GM21619 (cell line): Measurements from ENCODE around the gene PDE11A.

Experiments used
- ATAC-seq: cut with Tn5 transposase; IDR thresholded peaks from one replicate; pipeline ENCODE4 v1.9.1; 2021; ENCODE audit not compliant: unreplicated experiment

Gene PDE11A

GRCh38 chr2:177639262-177639914 is 433.2 kb downstream of the PDE11A start:
- no peak for ATAC-seq

DNA sequence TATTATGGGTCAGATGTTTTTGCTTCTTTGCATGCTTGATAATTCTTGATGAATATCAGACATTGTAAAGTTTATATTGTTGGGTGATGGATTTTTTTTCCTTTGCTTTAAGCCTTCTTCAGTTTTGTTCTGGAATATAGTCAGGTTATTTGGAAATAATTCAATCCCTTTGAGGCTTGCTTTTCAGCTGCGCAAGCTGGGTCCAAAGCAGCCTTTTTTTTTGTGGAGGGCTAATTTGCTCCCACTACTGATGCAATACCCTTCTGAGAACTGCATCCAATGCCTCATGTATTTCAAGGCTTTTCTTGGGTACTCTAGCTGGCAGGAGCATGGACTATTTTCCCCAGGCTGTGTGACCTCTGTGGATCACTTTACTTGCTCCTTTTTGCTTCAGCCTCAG is 434.1 kb downstream of the PDE11A start:
- no peak for ATAC-seq

GRCh38 chr2:177636672-177637071 is 435.9 kb downstream of the PDE11A start:
- ATAC-seq = no peak

DNA sequence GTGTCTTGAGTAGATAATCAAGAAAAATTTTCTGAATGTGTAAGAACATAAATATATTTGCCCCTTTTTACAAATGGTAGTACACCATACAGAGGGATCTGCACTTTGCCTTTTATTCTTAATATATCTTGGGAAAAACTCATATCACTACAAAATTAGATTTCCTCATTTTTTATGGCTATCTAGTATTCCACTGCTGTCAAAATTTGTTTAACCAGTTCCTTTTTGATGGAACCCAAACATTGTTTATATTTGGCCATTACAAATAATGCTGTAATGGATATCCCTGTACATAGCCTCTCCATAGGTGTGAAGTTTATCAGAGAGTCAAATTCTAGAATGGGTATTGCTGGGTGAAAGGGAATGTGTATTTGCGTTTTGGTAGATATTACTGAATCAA is 436.9 kb downstream of the PDE11A start:
- ATAC-seq = no peak

GRCh38 chr2:177633910-177634294 is 438.7 kb downstream of the PDE11A start:
- ATAC-seq = no peak

DNA sequence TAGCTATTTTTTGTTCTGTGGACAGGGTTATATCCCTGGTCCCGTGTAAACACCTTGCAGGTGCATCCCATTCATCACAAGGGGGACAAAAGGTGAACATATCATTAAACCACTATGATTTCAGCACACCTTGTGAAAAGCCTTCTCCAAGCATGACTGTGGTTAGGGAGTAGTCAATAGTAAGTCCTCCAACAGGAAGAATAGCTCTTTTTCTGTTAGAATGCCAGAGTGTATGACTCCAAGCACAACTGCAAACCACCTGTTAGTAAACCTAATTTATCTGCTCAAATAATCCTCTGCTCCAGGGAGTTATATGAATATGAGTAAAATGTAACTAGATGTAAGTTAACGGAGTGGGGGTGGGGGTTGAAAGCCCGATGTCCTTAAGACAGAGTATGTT is 439.5 kb downstream of the PDE11A start:
- no peak for ATAC-seq

DNA sequence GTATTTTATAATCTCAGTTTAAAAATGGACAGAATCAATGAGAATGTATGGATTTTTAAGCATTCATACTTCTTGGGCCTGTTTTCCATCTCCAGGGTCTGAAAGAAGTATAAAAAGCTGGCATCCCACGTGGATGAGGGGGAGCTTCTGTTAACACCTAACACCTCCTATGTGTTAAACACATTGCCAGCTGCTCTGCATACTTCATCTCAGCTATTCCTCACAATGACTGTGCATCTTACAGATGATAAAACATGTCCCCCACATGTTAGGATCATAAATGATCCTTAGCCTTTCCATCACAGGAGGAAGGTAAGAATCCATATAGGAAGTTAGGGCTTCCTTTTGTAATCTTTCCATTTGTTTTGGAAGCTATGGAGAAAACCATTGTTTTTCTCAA is 440.9 kb downstream of the PDE11A start:
- ATAC-seq = no peak

DNA sequence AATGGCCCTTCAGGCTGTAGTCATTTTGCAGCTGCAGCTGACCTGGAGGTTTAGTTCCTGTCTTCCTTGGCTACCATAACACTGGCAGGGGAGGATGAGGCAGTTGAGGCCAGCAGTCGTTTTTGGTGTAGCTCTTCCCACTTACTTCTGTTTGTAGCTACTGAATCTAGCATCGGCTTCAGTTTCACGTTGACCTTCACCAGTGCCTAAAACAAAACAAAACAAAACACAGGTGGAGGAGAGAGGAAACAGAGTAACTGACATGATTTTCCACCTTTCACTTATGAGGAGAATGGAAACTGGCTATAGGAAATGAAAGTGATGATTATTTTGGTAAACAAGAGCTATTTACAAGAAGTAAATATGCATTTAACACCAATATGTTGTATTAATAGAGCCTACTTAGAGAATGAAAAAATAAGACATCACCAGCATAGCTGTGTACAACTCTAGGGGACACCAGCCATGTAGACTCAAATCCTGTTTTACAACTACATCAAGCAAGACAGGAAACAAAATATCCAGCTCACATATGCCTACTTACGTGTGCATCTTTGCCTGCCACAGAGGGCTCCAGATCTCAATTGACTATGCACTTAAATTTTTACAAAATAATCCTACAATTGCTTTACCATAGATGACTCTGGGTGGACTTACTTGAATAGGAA is 443.1 kb downstream of the PDE11A start:
- no peak for ATAC-seq

DNA sequence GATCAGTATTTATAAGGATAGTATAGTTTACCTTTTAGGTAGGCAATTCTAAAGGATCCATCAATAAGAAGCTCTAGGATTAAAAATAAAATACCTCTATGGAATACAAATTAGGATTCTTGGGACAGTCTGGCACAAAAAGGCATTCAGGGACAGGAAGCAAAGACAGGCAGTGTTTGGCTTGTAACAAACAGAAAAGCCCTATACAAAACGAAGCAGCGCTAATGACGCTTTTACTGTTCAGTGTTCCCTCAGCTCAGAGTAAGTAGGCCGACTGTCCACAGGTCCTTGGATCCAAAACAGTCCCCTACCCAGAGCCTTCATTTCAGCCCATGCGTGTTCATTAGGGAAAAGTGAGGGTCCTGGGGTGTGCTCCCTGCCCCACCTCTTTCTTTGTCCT is 443.7 kb downstream of the PDE11A start:
- ATAC-seq = no peak

DNA sequence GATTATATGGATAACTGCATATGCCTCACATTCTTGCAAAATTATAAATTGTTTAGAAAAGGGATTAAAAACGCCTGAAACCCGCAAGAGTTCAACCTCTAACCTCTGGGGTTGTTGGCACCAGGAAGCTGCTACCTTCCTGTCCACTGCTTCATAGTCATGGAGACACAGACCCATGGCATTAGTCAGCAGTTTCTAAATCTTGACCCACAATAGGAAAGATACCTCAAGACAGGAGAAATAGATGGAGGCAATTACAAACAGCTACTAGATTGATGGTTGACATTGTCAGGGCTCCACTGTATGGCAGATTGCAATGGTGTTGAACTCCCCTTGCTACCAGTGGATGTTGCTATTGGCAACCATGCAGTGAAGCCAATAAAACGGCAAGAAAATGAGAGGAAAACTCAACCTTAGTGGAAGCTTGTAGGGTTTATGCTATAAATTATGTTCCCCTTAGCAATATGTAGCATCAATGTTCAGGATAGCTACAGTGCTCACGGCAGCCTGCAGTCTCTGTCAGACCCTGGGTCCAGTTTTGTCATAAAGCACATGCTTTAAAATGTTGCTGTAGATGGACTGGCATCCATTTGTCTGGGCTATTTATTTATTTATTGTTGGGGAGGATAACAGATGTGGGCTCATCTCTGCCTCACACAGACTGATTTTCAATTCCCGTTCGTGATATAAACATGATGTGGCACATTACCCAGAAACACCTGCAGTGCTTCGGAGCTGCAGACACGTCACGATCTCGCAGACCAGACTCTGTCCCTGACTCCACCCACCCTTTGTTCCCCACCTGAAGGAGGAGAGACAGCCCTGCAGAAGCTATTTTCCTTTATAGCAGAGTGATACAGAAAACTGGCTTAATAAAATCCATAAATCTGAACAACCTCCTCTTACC is 446.6 kb downstream of the PDE11A start:
- ATAC-seq = no peak

DNA sequence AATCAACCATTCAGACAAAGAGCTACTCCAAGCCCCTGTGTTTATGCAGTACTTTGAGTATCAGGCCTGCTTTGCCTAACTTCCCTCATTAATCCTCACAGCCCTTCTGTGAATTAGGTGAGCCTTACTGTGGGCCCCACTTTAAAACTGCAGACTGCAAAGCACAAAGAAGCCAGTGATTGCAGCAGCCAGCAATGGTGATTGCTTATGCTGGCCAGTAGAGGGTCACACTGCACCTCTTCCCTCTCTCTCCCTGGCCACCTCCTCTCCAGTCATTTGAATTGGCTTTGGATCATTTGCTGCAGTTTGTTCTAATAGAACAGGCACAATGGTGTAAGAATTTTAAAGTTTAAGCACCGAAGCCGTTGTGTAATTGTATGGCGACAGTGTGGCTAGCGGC is 450.1 kb downstream of the PDE11A start:
- ATAC-seq = no peak

- ATAC-seq = no peak
These were observed 452.6 kb downstream of the PDE11A start for GRCh38 chr2:177619986-177620385.

DNA sequence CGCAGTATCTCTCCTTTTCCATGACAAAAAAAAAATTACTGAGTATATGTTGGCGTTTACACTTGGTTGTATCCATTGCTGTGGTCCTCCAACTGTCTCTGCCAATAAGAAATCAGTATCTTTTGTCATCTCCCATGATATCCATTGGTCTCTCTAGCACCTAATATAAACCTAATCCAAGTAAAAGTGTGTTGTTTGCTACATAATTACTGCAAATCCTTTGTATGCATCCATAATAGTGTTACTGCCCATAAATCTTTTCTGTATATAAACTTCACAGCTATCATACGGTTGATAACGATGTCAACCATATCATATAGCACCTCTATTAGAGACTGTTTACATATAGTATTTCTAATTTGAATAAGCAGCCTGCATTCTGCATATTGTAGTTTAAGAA is 453.1 kb downstream of the PDE11A start:
- no peak for ATAC-seq

- peak; percentile 97 for ATAC-seq
These were observed 454.0 kb downstream of the PDE11A start for GRCh38 chr2:177618255-177619253.

GRCh38 chr2:177617849-177618248 is 454.7 kb downstream of the PDE11A start:
- no peak for ATAC-seq

DNA sequence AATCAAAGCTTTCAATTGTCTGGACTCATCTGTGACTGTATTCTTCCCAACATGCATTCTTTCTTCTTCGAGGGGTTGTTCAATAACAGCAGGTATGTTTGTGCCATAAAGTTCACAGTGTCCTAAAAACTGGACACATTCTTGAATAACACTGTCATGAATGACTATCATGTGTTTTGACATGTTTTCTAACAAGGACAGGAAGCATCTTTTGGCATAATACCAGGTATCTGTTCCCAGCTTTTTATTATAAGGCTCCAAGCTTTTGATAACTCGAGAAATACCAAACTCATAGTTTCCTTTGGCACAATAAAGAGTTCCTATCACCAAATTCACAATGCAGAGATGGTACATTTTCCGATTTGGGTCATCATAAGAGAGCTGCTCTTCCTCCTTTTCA is 455.8 kb downstream of the PDE11A start:
- ATAC-seq = no peak

- ATAC-seq = no peak
These were observed 456.5 kb downstream of the PDE11A start for GRCh38 chr2:177616066-177616465.

- ATAC-seq = no peak
These were observed 459.9 kb downstream of the PDE11A start for GRCh38 chr2:177612659-177613058.

DNA sequence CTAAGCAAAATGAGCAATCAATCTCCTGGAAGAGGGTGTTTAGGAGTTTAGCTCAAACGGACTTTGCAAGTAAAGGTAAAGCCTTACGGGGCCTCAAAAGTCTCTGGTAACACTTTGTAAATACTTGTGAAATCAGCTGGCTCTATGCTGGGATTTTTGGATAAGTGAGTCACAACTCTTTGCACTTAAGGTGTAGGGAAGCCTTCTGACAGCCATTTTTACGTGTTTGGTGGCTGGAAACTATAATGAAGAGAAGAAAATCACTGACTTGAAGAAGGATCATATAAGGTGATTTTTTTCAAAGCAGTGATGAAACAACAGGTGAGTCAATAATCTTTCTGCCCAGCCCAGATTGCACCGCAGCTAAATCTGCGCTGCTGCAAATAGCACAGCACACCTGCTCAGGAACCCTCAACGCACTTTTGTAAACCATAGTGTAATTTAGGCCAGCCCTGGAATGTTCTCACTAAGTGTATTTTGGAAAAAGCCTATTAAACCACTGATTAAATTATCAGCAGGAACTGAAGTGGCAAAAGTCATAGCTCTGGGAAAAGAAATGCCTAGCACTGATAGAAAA is 461.2 kb downstream of the PDE11A start:
- no peak for ATAC-seq

DNA sequence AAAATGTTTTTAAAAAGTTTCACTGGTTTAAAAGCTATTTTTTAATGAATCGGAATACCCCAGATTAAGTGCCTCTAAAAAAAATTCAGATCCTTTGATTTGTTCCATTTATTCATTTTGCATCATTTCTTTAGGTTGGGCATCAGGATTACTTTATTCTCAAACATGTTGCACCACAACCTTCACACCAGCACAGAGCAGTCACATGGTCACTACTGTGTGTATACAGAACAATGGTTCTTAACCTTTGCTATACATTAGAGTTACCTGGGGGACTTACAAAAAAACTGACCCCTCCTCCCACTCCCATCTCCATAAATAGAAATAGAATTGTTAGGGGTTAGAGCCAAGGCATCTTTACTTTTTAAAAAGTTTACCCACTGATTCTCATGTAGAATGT is 461.8 kb downstream of the PDE11A start:
- ATAC-seq = no peak
